PC-3 (cell line): Measurements from ENCODE around the gene VPS35L. TPM values are rescaled to one million over a fixed set of nuclear protein-coding genes. Genes with fewer than 3 reads are reported as not detected.

ENCODE experiments used
- ATAC-seq: fragments of 200-7000 bp; cut with Tn5 transposase; 2 replicates; pipeline ENCODE4 v1.9.1; 2020; ENCODE audit warnings: mild to moderate bottlenecking, moderate library complexity
- BruUV-seq: library from RNA; stranded (reverse); fragments of 400-500 nt; replicated peaks from 2 replicates; lab custom pipeline; 2021; lab: Mats Ljungman, UMichigan
- CTCF ChIA-PET: fragments of 300-600 bp; sonication (Branson Sonifier 250); formaldehyde crosslinking; loops from one replicate; lab custom pipeline; 2022; ENCODE audit warnings: antibody characterized with exemption; lab: Charles Lee
- POLR2A ChIA-PET: fragments of 300-600 bp; sonication (Branson Sonifier 250); formaldehyde crosslinking; loops from one replicate; lab custom pipeline; 2022; ENCODE audit warnings: antibody characterized with exemption; ENCODE audit not compliant: unreplicated experiment; lab: Charles Lee
- DNase-seq: peaks from one replicate; pipeline ENCODE4 v3.0.0-alpha.2; 2015
- H2AFZ ChIP-seq: fragments of 300-600 bp; sonication (generic); 2 replicates; pipeline ENCODE4 v1.6.0; 2016; ENCODE audit warnings: antibody characterized with exemption, low read length
- H3F3A ChIP-seq: fragments of 300-600 bp; sonication (generic); one replicate; pipeline ENCODE4 v1.6.0; 2017; ENCODE audit warnings: antibody characterized with exemption, low read length, control low read depth, mild to moderate bottlenecking; ENCODE audit not compliant: unreplicated experiment
- H3K27ac ChIP-seq: fragments of 300-600 bp; sonication (generic); 2 replicates; pipeline ENCODE4 v1.5.1; 2016; ENCODE audit warnings: mild to moderate bottlenecking, low read length
- H3K27me3 ChIP-seq: fragments of 300-600 bp; sonication (generic); 2 replicates; pipeline ENCODE4 v1.6.1; 2016; ENCODE audit warnings: low read length, mixed read lengths
- H3K36me3 ChIP-seq: fragments of 300-600 bp; sonication (generic); 2 replicates; pipeline ENCODE4 v1.6.1; 2016; ENCODE audit warnings: low read depth, mixed run types, low read length, mixed read lengths
- H3K4me1 ChIP-seq: fragments of 300-600 bp; sonication (generic); 2 replicates; pipeline ENCODE4 v1.5.1; 2016; ENCODE audit warnings: low read length; ENCODE audit not compliant: insufficient read depth
- H3K4me2 ChIP-seq: fragments of 300-600 bp; sonication (generic); 2 replicates; pipeline ENCODE4 v1.6.0; 2016; ENCODE audit warnings: low read length
- H3K4me3 ChIP-seq: fragments of 300-600 bp; sonication (generic); 2 replicates; pipeline ENCODE4 v1.5.1; 2016; ENCODE audit warnings: mild to moderate bottlenecking, low read length, mixed read lengths
- H3K79me2 ChIP-seq: fragments of 300-600 bp; sonication (generic); 2 replicates; pipeline ENCODE4 v1.6.1; 2017; ENCODE audit warnings: low read length, mixed read lengths
- H3K9ac ChIP-seq: fragments of 300-600 bp; sonication (generic); 2 replicates; pipeline ENCODE4 v1.6.0; 2016; ENCODE audit warnings: mild to moderate bottlenecking, low read length
- H3K9me2 ChIP-seq: fragments of 300-600 bp; sonication (generic); replicated peaks from 2 replicates; pipeline ENCODE4 v1.6.1; 2016; ENCODE audit warnings: mixed run types, low read length, mixed read lengths
- H3K9me3 ChIP-seq: fragments of 300-600 bp; sonication (generic); 2 replicates; pipeline ENCODE4 v1.6.1; 2016; ENCODE audit warnings: low read length, mixed read lengths
- H4K20me1 ChIP-seq: fragments of 300-600 bp; sonication (generic); 2 replicates; pipeline ENCODE4 v1.6.1; 2016; ENCODE audit warnings: low read length, mixed read lengths
- CTCF ChIP-seq: fragments of 300-600 bp; sonication (generic); conservative IDR thresholded peaks from 2 replicates; pipeline ENCODE4 v1.5.1; 2017; ENCODE audit warnings: antibody characterized with exemption, low read depth, mild to moderate bottlenecking, low read length
- EZH2 ChIP-seq: fragments of 300-600 bp; sonication (generic); IDR thresholded peaks from one replicate; pipeline ENCODE4 v1.6.1; 2017; ENCODE audit warnings: antibody characterized with exemption, mild to moderate bottlenecking, low read length; ENCODE audit not compliant: unreplicated experiment
- EZH2phosphoT487 ChIP-seq: fragments of 300-600 bp; sonication (generic); IDR thresholded peaks from 2 replicates; pipeline ENCODE4 v1.6.1; 2018; ENCODE audit warnings: mild to moderate bottlenecking, antibody characterized with exemption, low read length, borderline replicate concordance
- intact Hi-C: fragments of 100-400 bp; cut with micrococcal nuclease; formaldehyde crosslinking; loops from 2 replicates; pipeline ENCODE4 v1.9.0; 2023
- total RNA-seq: library from RNA; depleted of rRNA; stranded (reverse); fragments of >200 nt; gene quantifications from 2 replicates; pipeline ENCODE4 v1.2.3, GENCODE V29; 2014

Gene VPS35L
- total RNA-seq, 1 experiment from 2014 or later, result 2.9 TPM

GRCh38 chr16:19522397-19522732 lies 33.1 kb upstream of the VPS35L start:
- intact Hi-C loops, result loop anchor here (5.0 kb wide), 1 partner anchor 35 kb away; the partner anchor contains the start of gene VPS35L
- BruUV-seq, result no TSS peak
- H3K4me1 ChIP-seq, result peaks cover 54% of the 10 kb centered on the region
- no peaks in the 10 kb centered on the region for H3K9me2 ChIP-seq
- peak overlapping the region; percentile 94; the same call in 1 of the 2 replicates for H3K4me3 ChIP-seq
- ATAC-seq, result no peak
- TF ChIP-seq CTCF (no peak), EZH2phosphoT487 (no peak)
- H3K9me3 ChIP-seq, result no peaks in the 10 kb centered on the region
- H3K79me2 ChIP-seq, result peaks cover 68% of the 10 kb centered on the region
- peak overlapping the region; percentile 98 for H3K4me2 ChIP-seq
- CTCF ChIA-PET, result no interaction called here
- H3K27ac ChIP-seq, result no peak overlapping the region
- POLR2A ChIA-PET, result no interaction called here
- H4K20me1 ChIP-seq, result 0 out of 2 replicates have a peak, but pooled peaks cover 4% of the 10 kb centered on the region
- peak overlapping the region; percentile 68; the same call in 1 of the 2 replicates for H2AFZ ChIP-seq
- H3K9ac ChIP-seq, result no peak overlapping the region
- DNase-seq, result peak; percentile 16
- H3K36me3 ChIP-seq, result no peaks in the 10 kb centered on the region
- H3F3A ChIP-seq, result no peaks in the 10 kb centered on the region
- no peaks in the 10 kb centered on the region for H3K27me3 ChIP-seq

- ChIA-PET CTCF (no interaction called here), POLR2A (no interaction called here)
- no peak for DNase-seq
- intact Hi-C loops, result loop anchor here (5.0 kb wide), 1 partner anchor 35 kb away; the partner anchor contains the start of gene VPS35L
- Histone ChIP-seq H3K4me3 (no peak overlapping the region), H3K9me2 (no peaks in the 10 kb centered on the region), H3K4me2 (no peak overlapping the region), H3K27me3 (no peaks in the 10 kb centered on the region), H2AFZ (peak overlapping the region; percentile 68; the same call in 1 of the 2 replicates), H3K79me2 (peaks cover 68% of the 10 kb centered on the region), H4K20me1 (0 out of 2 replicates have a peak, but pooled peaks cover 4% of the 10 kb centered on the region), H3K9me3 (no peaks in the 10 kb centered on the region), H3K9ac (no peak overlapping the region), H3K36me3 (no peaks in the 10 kb centered on the region; the same call in 1 of the 2 replicates), H3K27ac (no peak overlapping the region), H3F3A (no peaks in the 10 kb centered on the region), H3K4me1 (peaks cover 52% of the 10 kb centered on the region)
- TF ChIP-seq EZH2 (no peak), CTCF (no peak), EZH2phosphoT487 (no peak)
- BruUV-seq, result no TSS peak
- no peak for ATAC-seq
Observed at GRCh38 chr16:19522760-19523159, 32.7 kb upstream of the VPS35L start.

GRCh38 chr16:19523184-19523558 lies 32.3 kb upstream of the VPS35L start:
- no peak overlapping the region for H3K4me3 ChIP-seq
- ATAC-seq (no peak), DNase-seq (no peak)
- no peak overlapping the region for H3K27ac ChIP-seq
- H3K9ac ChIP-seq, result no peak overlapping the region
- peak overlapping the region; percentile 46 for H3K4me2 ChIP-seq
- peaks cover 64% of the 10 kb centered on the region for H3K79me2 ChIP-seq
- H3K36me3 ChIP-seq, result peaks cover 4% of the 10 kb centered on the region; the same call in 1 of the 2 replicates
- no peak overlapping the region for H2AFZ ChIP-seq
- no peaks in the 10 kb centered on the region for H3F3A ChIP-seq
- H4K20me1 ChIP-seq, result 0 out of 2 replicates have a peak, but pooled peaks cover 4% of the 10 kb centered on the region
- no peaks in the 10 kb centered on the region for H3K9me2 ChIP-seq
- peaks cover 48% of the 10 kb centered on the region for H3K4me1 ChIP-seq
- no peak for TF ChIP-seq EZH2phosphoT487
- TF ChIP-seq EZH2, result no peak
- no peak for TF ChIP-seq CTCF
- H3K27me3 ChIP-seq, result no peaks in the 10 kb centered on the region
- no TSS peak for BruUV-seq
- intact Hi-C loops, result loop anchor here (5.0 kb wide), 1 partner anchor 34 kb away; the partner anchor contains the start of gene VPS35L
- ChIA-PET POLR2A (no interaction called here), CTCF (no interaction called here)
- no peaks in the 10 kb centered on the region for H3K9me3 ChIP-seq
